Thyroid gland (tissue), 4 donors: ENCODE data around the gene HLF.

Experiments used
- POLR2A ChIP-seq, 2 donors: fragments of 450-650 bp; IDR thresholded peaks; one replicate each; pipeline ENCODE4 v1.6.1; 2017; ENCODE audit warnings: antibody characterized with exemption in 2 of 2, mild to moderate bottlenecking in 2 of 2, moderate library complexity in 1 of 2
- TF ChIP-seq, protein P1 (sequence below), 6 experiments: fragments of 200-600 bp in 3 of 6; fragments of 450-650 bp in 3 of 6; sonication (generic) in 3 of 6; IDR thresholded peaks; one replicate each; pipeline ENCODE4 v1.5.1; 2016 to 2019; ENCODE audit warnings: antibody characterized with exemption in 6 of 6, mild to moderate bottlenecking in 2 of 6, inconsistent platforms in 1 of 6, moderate library complexity in 1 of 6

DNA sequence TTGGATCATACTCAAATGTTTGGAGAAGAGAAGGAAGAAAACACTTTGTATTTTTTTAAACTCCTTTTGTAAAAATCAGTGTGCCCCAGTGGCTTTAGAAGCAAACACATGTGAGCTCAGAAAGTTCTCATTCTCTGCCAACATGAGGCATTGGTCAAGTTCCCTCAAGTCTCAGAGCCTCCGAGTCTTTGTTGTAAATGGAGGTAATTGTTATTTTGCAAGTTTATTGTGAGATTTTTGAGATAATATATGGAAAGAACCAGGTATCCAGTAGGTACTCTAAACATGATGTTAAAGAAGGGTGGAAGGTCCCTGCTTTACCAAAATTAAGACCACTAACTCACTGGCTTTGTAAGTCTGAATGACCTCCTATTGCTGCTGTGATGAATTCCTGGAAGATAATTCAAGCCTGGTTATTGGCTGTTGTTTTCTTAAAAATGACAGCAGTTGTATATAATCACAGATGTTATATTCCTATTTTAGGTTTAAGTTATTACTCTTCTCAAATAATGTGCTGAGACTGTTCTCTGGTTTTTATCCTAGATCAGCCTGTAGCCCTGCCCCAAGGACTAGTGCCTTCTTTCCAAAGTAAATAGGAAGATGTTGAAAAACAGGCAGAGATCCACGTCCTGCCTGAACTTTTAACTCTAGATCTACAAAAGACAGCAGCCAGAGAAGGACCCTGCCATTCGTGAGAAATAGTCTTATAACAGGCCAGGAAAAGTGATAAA is 2.4 kb downstream of the HLF start:
- no peak for TF ChIP-seq POLR2A (IDR thresholded peaks at IDR 0.05)
- TF ChIP-seq, protein P1, sequence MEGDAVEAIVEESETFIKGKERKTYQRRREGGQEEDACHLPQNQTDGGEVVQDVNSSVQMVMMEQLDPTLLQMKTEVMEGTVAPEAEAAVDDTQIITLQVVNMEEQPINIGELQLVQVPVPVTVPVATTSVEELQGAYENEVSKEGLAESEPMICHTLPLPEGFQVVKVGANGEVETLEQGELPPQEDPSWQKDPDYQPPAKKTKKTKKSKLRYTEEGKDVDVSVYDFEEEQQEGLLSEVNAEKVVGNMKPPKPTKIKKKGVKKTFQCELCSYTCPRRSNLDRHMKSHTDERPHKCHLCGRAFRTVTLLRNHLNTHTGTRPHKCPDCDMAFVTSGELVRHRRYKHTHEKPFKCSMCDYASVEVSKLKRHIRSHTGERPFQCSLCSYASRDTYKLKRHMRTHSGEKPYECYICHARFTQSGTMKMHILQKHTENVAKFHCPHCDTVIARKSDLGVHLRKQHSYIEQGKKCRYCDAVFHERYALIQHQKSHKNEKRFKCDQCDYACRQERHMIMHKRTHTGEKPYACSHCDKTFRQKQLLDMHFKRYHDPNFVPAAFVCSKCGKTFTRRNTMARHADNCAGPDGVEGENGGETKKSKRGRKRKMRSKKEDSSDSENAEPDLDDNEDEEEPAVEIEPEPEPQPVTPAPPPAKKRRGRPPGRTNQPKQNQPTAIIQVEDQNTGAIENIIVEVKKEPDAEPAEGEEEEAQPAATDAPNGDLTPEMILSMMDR (IDR thresholded peaks at IDR 0.05), result peak in 1 of 6 experiments; percentile 23
